IPS-11a (cell line): Measurements from ENCODE around the gene C16orf74.

ENCODE experiments used
- H3K4me3 ChIP-seq: one replicate; pipeline ENCODE4 v1.5.1; 2013; ENCODE audit warnings: low read depth, low read length, control low read depth

C16orf74 gene

GRCh38 chr16:85750827-85751697 is at the start of gene C16orf74:
C16orf74 (minus strand) TSS chr16:85751096; CDS start chr16:85735217, 15,879 bp downstream.
- peak within 1 kb of the TSS; percentile 47 for H3K4me3 ChIP-seq

- peak overlapping the region; percentile 93 for H3K4me3 ChIP-seq
Measured at GRCh38 chr16:85800321-85800669, 49.4 kb upstream of the C16orf74 start.

- peak within 1 kb of the TSS; percentile 93 for H3K4me3 ChIP-seq
Measured at GRCh38 chr16:85799497-85800320, 48.8 kb upstream of the C16orf74 start, which contains the start of the genes COX4I1 and EMC8. COX4I1 (plus strand) TSS chr16:85799695; CDS start chr16:85801206, 1,511 bp downstream. EMC8 (minus strand) TSS chr16:85799544; CDS start chr16:85799295, 249 bp downstream.

GRCh38 chr16:85798901-85799496 is 48.1 kb upstream of the C16orf74 start:
- H3K4me3 ChIP-seq = peak overlapping the region; percentile 93

GRCh38 chr16:85798283-85798776 is 47.4 kb upstream of the C16orf74 start:
- peak overlapping the region; percentile 93 for H3K4me3 ChIP-seq

- H3K4me3 ChIP-seq = no peak overlapping the region
Measured at GRCh38 chr16:85796599-85796998, 45.7 kb upstream of the C16orf74 start.

- H3K4me3 ChIP-seq = no peak overlapping the region
Measured at GRCh38 chr16:85796152-85796551, 45.3 kb upstream of the C16orf74 start.

GRCh38 chr16:85794696-85795095 is 43.8 kb upstream of the C16orf74 start:
- no peak overlapping the region for H3K4me3 ChIP-seq

GRCh38 chr16:85793662-85794298 is 42.9 kb upstream of the C16orf74 start:
- H3K4me3 ChIP-seq = no peak overlapping the region

GRCh38 chr16:85789773-85790172 is 38.9 kb upstream of the C16orf74 start:
- H3K4me3 ChIP-seq = no peak overlapping the region

- H3K4me3 ChIP-seq = no peak overlapping the region
Measured at GRCh38 chr16:85788819-85789218, 37.9 kb upstream of the C16orf74 start.

GRCh38 chr16:85785927-85786326 is 35.0 kb upstream of the C16orf74 start:
- no peak overlapping the region for H3K4me3 ChIP-seq

- H3K4me3 ChIP-seq = no peak overlapping the region
Measured at GRCh38 chr16:85784813-85785212, 33.9 kb upstream of the C16orf74 start.

GRCh38 chr16:85783441-85783840 is 32.5 kb upstream of the C16orf74 start:
- H3K4me3 ChIP-seq = no peak overlapping the region

GRCh38 chr16:85782451-85782850 is 31.6 kb upstream of the C16orf74 start:
- H3K4me3 ChIP-seq = no peak overlapping the region

GRCh38 chr16:85781695-85782370 is 30.9 kb upstream of the C16orf74 start:
- no peak overlapping the region for H3K4me3 ChIP-seq

- H3K4me3 ChIP-seq = no peak overlapping the region
Measured at GRCh38 chr16:85781156-85781555, 30.3 kb upstream of the C16orf74 start.

- H3K4me3 ChIP-seq = no peak overlapping the region
Measured at GRCh38 chr16:85780281-85780680, 29.4 kb upstream of the C16orf74 start.

GRCh38 chr16:85778873-85779272 is 28.0 kb upstream of the C16orf74 start:
- no peak overlapping the region for H3K4me3 ChIP-seq
